Bronchial epithelial cell (primary cell): ENCODE data around the gene ARFGEF3. TPM values are rescaled to one million over a fixed set of nuclear protein-coding genes. Genes with fewer than 3 reads are reported as not detected.

ENCODE experiments used
- DNase-seq: peaks from one replicate; pipeline ENCODE4 v3.0.0-alpha.2; 2010; ENCODE audit warnings: low read depth
- FAIRE-seq: peaks from 2 replicates; lab custom pipeline; 2011; peaks lifted over from hg19 to GRCh38; lab: Jason Lieb, UNC
- H3K27me3 ChIP-seq: 2 replicates; pipeline ENCODE4 v1.5.1; 2011; ENCODE audit warnings: low read length; ENCODE audit not compliant: control insufficient read depth, insufficient read depth
- H3K36me3 ChIP-seq: 2 replicates; pipeline ENCODE4 v1.5.1; 2011; ENCODE audit warnings: low read length; ENCODE audit not compliant: control insufficient read depth, insufficient read depth
- H3K4me3 ChIP-seq: 2 replicates; pipeline ENCODE4 v1.5.1; 2011; ENCODE audit warnings: mild to moderate bottlenecking, low read depth, low read length, control low read depth
- total RNA-seq: library from RNA; depleted of rRNA; stranded (reverse); fragments of >200 nt; gene quantifications from 2 replicates; pipeline ENCODE4 v1.2.1, GENCODE V29; 2014
- TF ChIP-seq, protein P1 (sequence below): IDR thresholded peaks from 2 replicates; pipeline ENCODE4 v1.5.1; 2011; ENCODE audit warnings: mild to moderate bottlenecking, moderate library complexity, low read length, control low read depth, inconsistent platforms; ENCODE audit not compliant: insufficient read depth, severe bottlenecking

ARFGEF3 gene
- total RNA-seq, 1 donor from 2014 or later, result 10.3 TPM

- Histone ChIP-seq H3K4me3 (no peak overlapping the region), H3K36me3 (no peaks in the 10 kb centered on the region), H3K27me3 (no peaks in the 10 kb centered on the region)
- DNase-seq, result no peak
- TF ChIP-seq, protein P1, sequence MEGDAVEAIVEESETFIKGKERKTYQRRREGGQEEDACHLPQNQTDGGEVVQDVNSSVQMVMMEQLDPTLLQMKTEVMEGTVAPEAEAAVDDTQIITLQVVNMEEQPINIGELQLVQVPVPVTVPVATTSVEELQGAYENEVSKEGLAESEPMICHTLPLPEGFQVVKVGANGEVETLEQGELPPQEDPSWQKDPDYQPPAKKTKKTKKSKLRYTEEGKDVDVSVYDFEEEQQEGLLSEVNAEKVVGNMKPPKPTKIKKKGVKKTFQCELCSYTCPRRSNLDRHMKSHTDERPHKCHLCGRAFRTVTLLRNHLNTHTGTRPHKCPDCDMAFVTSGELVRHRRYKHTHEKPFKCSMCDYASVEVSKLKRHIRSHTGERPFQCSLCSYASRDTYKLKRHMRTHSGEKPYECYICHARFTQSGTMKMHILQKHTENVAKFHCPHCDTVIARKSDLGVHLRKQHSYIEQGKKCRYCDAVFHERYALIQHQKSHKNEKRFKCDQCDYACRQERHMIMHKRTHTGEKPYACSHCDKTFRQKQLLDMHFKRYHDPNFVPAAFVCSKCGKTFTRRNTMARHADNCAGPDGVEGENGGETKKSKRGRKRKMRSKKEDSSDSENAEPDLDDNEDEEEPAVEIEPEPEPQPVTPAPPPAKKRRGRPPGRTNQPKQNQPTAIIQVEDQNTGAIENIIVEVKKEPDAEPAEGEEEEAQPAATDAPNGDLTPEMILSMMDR, result no peak
- no peak for FAIRE-seq
Measured at GRCh38 chr6:138226700-138227315, 65.1 kb downstream of the ARFGEF3 start.

- H3K36me3 ChIP-seq, result no peaks in the 10 kb centered on the region
- DNase-seq, result no peak
- TF ChIP-seq, protein P1, result no peak
- FAIRE-seq, result no peak
- H3K27me3 ChIP-seq, result no peaks in the 10 kb centered on the region
- no peak overlapping the region for H3K4me3 ChIP-seq
Measured at GRCh38 chr6:138227316-138227781, 65.6 kb downstream of the ARFGEF3 start.

DNA sequence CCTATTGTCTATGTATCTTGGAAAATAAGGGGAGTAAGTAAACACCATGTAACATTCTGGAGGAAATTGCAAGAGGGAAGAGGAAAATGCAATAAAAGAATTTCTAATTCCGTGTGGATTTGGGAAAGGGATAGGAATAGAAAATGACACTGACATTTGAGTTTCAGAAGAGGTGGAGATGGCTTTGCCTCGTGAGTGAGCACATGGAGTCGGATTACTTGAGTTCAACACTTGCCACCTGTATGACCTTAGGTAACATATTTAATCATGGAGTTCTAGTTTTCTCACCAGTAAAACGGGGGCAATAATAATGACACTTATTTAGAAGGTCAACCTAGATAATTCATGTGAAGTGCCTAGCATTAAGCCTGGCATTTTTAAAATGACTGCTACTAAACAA is 67.3 kb downstream of the ARFGEF3 start:
- no peak overlapping the region for H3K4me3 ChIP-seq
- FAIRE-seq, result no peak

GRCh38 chr6:138229663-138230179 is 68.0 kb downstream of the ARFGEF3 start:
- no peaks in the 10 kb centered on the region for H3K36me3 ChIP-seq
- H3K27me3 ChIP-seq, result no peaks in the 10 kb centered on the region
- no peak for FAIRE-seq
- no peak for DNase-seq
- TF ChIP-seq, protein P1, result no peak
- no peak overlapping the region for H3K4me3 ChIP-seq

More for the DNA sequence above, 67.3 kb downstream of the ARFGEF3 start:
- Histone ChIP-seq H3K27me3 (no peaks in the 10 kb centered on the region), H3K36me3 (no peaks in the 10 kb centered on the region)
- TF ChIP-seq, protein P1, result no peak
- no peak for DNase-seq

DNA sequence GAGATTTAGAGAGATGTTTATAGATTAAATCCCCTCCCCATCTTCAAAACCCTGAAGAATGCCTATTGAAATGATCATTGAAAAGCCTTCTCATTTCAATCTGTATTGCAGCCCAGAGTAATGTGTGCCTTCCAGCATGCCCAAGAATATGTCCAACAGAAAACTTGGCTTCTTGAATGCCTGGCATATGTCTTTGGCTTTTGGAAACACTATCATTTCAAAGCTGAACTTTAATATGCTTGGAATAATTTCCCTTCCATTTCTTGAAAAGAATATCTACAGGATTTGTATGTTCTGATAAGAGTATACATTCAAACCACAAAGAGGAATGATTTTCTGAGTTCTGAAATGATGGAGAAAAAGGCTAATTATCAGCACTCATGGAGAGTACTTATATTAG is 68.5 kb downstream of the ARFGEF3 start:
- FAIRE-seq, result no peak
- no peak for DNase-seq
- no peaks in the 10 kb centered on the region for H3K27me3 ChIP-seq
- no peak overlapping the region for H3K4me3 ChIP-seq
- H3K36me3 ChIP-seq, result no peaks in the 10 kb centered on the region
- TF ChIP-seq, protein P1, result no peak
